DND-41 (cell line): Measurements from ENCODE around the gene GPC3.

Experiments
- ATAC-seq: fragments of 200-7000 bp; cut with Tn5 transposase; 3 replicates; pipeline ENCODE4 v1.9.1; 2021; ENCODE audit warnings: low read depth; ENCODE audit not compliant: insufficient read depth
- DNase-seq: peaks from one replicate; pipeline ENCODE4 v3.0.0-alpha.2; 2020
- H2AFZ ChIP-seq: 2 replicates; pipeline ENCODE4 v1.6.0; 2012; ENCODE audit warnings: low read depth, low read length
- H3K27ac ChIP-seq: 2 replicates; pipeline ENCODE4 v1.5.1; 2012; ENCODE audit warnings: low read length, inconsistent platforms
- H3K27me3 ChIP-seq: fragments of 200-600 bp; sonication (generic); 2 replicates; pipeline ENCODE4 v1.6.0; 2012; ENCODE audit warnings: low read length, mild to moderate bottlenecking, inconsistent platforms; ENCODE audit not compliant: insufficient read depth, poor library complexity
- H3K36me3 ChIP-seq: 2 replicates; pipeline ENCODE4 v1.5.1; 2012; ENCODE audit warnings: low read length, inconsistent platforms; ENCODE audit not compliant: insufficient read depth
- H3K4me1 ChIP-seq: 2 replicates; pipeline ENCODE4 v1.5.1; 2012; ENCODE audit warnings: mild to moderate bottlenecking, low read length; ENCODE audit not compliant: insufficient read depth
- H3K4me2 ChIP-seq: 2 replicates; pipeline ENCODE4 v1.6.0; 2012; ENCODE audit warnings: mild to moderate bottlenecking, moderate library complexity, low read length, inconsistent platforms; ENCODE audit not compliant: insufficient read depth
- H3K4me3 ChIP-seq, 2 experiments: fragments of 200-600 bp in 1 of 2; shearing (Covaris generic) in 1 of 2; 2 replicates each; pipeline ENCODE4 v1.5.1; 2012 to 2016; ENCODE audit warnings: inconsistent platforms in 2 of 2, low read length in 2 of 2, mild to moderate bottlenecking in 2 of 2, low read depth in 1 of 2, moderate library complexity in 1 of 2
- H3K79me2 ChIP-seq: 2 replicates; pipeline ENCODE4 v1.6.0; 2012; ENCODE audit warnings: low read length, inconsistent platforms; ENCODE audit not compliant: insufficient read depth
- H3K9ac ChIP-seq: 2 replicates; pipeline ENCODE4 v1.6.0; 2012; ENCODE audit warnings: low read depth, mild to moderate bottlenecking, inconsistent platforms, low read length, moderate library complexity
- H3K9me3 ChIP-seq: 2 replicates; pipeline ENCODE4 v1.5.1; 2012; ENCODE audit warnings: low read length, moderate library complexity, mild to moderate bottlenecking, inconsistent platforms; ENCODE audit not compliant: insufficient read depth, severe bottlenecking
- H4K20me1 ChIP-seq: 2 replicates; pipeline ENCODE4 v1.6.0; 2012; ENCODE audit warnings: low read length; ENCODE audit not compliant: insufficient read depth
- EZH2 ChIP-seq: IDR thresholded peaks from 3 replicates; pipeline ENCODE4 v1.6.1; 2012; ENCODE audit warnings: borderline replicate concordance, low read depth, mild to moderate bottlenecking, moderate library complexity, low read length, inconsistent platforms; ENCODE audit not compliant: severe bottlenecking
- TF ChIP-seq, protein P1 (sequence below): IDR thresholded peaks from 2 replicates; pipeline ENCODE4 v1.5.1; 2012; ENCODE audit warnings: borderline replicate concordance, low read length, moderate library complexity, mild to moderate bottlenecking; ENCODE audit not compliant: poor library complexity, severe bottlenecking; ENCODE audit errors: extremely low read depth

Gene GPC3

DNA sequence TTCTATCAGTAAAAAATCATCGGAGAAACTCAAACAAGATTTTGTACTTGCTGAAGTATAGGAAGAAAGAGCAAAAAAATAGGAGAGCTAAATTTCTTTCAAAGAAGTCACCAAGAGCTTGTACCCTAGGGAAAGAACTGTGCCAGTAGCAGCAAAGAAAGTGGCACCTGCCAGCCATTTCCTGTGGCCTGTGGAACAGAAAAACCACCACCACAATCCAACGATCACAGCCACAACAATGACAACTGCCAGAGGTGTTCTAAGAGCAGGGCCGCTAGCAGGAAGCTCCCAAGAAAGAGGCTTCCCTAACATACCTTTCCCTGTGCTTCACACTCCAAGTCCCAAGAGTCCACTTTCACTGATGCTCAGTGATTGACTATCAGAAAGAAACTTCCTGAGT, 304.0 kb downstream of the GPC3 start:
- Histone ChIP-seq H3K9me3 (no peaks in the 10 kb centered on the region), H3K9ac (peak overlapping the region; percentile 60), H4K20me1 (no peaks in the 10 kb centered on the region), H3K27me3 (no peaks in the 10 kb centered on the region), H3K36me3 (no peaks in the 10 kb centered on the region), H2AFZ (no peak overlapping the region), H3K27ac (peak overlapping the region; percentile 98), H3K4me3 (no peak overlapping the region), H3K4me2 (peak overlapping the region; percentile 41), H3K4me1 (peaks cover 99% of the 10 kb centered on the region), H3K79me2 (no peaks in the 10 kb centered on the region)
- ATAC-seq (peak; percentile 79), DNase-seq (peak; percentile 88)
- TF ChIP-seq, protein P1, sequence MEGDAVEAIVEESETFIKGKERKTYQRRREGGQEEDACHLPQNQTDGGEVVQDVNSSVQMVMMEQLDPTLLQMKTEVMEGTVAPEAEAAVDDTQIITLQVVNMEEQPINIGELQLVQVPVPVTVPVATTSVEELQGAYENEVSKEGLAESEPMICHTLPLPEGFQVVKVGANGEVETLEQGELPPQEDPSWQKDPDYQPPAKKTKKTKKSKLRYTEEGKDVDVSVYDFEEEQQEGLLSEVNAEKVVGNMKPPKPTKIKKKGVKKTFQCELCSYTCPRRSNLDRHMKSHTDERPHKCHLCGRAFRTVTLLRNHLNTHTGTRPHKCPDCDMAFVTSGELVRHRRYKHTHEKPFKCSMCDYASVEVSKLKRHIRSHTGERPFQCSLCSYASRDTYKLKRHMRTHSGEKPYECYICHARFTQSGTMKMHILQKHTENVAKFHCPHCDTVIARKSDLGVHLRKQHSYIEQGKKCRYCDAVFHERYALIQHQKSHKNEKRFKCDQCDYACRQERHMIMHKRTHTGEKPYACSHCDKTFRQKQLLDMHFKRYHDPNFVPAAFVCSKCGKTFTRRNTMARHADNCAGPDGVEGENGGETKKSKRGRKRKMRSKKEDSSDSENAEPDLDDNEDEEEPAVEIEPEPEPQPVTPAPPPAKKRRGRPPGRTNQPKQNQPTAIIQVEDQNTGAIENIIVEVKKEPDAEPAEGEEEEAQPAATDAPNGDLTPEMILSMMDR: no peak
- no peak for TF ChIP-seq EZH2

GRCh38 chrX:133677123-133678063, 308.0 kb downstream of the GPC3 start:
- Histone ChIP-seq H3K4me1 (peaks cover 88% of the 10 kb centered on the region), H3K9me3 (no peaks in the 10 kb centered on the region), H3K9ac (no peak overlapping the region), H3K27me3 (no peaks in the 10 kb centered on the region), H3K27ac (peak overlapping the region; percentile 77), H3K79me2 (no peaks in the 10 kb centered on the region), H3K36me3 (no peaks in the 10 kb centered on the region), H3K4me3 (no peak overlapping the region), H2AFZ (no peak overlapping the region), H3K4me2 (no peak overlapping the region), H4K20me1 (no peaks in the 10 kb centered on the region)
- DNase-seq (no peak), ATAC-seq (no peak)
- TF ChIP-seq, protein P1: peak; percentile 7
- no peak for TF ChIP-seq EZH2

DNA sequence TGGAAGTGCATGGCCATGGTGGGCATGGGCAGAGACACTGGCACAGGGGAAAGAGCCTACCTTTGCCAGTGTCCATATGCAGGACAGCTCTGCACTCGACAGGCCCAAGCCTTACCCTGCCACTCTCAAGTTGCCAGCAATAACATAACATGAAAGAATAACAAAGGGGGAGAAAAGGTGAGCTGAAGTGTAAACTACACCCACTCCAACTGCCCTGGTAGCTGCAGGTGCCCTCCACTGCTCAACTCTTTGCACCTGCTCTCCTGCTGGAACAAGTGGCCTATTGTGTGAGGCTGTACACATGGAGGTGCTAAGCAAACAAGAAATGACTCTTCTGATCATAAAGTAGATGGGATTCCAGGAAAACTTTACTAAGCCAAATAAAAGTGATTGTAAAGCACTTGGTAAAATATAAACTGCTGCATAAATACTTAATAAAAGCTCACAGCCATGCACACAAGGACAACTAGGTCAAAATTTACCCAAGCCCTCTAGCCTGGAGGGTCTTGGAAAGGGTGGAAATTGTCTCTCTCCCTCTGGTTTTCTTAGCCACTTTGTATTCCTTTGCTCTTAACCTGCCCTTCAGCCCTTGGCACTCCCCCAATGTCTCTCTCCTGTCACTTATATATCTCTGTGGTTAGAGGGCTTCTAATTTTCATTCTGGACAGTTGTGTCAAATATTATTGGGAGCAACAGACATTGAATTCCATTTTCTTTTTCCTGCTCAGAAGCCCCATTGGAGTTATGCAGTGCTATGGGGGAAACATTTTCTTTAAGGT, 308.9 kb downstream of the GPC3 start:
- Histone ChIP-seq H3K4me2 (no peak overlapping the region), H3K36me3 (no peaks in the 10 kb centered on the region), H3K9me3 (no peaks in the 10 kb centered on the region), H3K4me3 (no peak overlapping the region), H3K79me2 (no peaks in the 10 kb centered on the region), H3K27ac (peak overlapping the region; percentile 77), H4K20me1 (no peaks in the 10 kb centered on the region), H3K9ac (peak overlapping the region; percentile 24; the same call in 1 of the 2 replicates), H3K4me1 (peaks cover 87% of the 10 kb centered on the region), H3K27me3 (no peaks in the 10 kb centered on the region), H2AFZ (0 out of 2 replicates have a peak overlapping the region, but pooled peaks have one; percentile 39)
- DNase-seq (no peak), ATAC-seq (no peak)
- TF ChIP-seq EZH2: no peak
- TF ChIP-seq, protein P1: no peak
